ENCODE results near the gene CCNDBP1. TPM values are rescaled to one million over a fixed set of nuclear protein-coding genes. Genes with fewer than 3 reads are reported as not detected.

The CCNDBP1 gene
- total and polyA plus RNA-seq, 2 of the 8 experiments (the other 6 are each of a cell fraction or from before 2014, with no cell fraction given), result 23.4 to 29.0 TPM

- TF ChIP-seq ATF2 (IDR thresholded peaks at IDR 0.05; ENCODE audit: low read length), result no peak
- TF ChIP-seq ASH2L (IDR thresholded peaks at IDR 0.05; ENCODE audit: low read length), result no peak
- no peak for TF ChIP-seq SAP30 (IDR thresholded peaks at IDR 0.05; ENCODE audit: insufficient read depth, insufficient replicate concordance, low read length)
- no peak for TF ChIP-seq CTBP2 (IDR thresholded peaks at IDR 0.05; ENCODE audit: borderline replicate concordance, insufficient read depth, insufficient read length, low read length)
- TF ChIP-seq EP300 (IDR thresholded peaks at IDR 0.05; ENCODE audit: borderline replicate concordance in 1 of 2, low read depth in 2 of 2, low read length in 2 of 2), result no peak
- no peak for TF ChIP-seq NANOG (IDR thresholded peaks at IDR 0.05; ENCODE audit: insufficient read depth, low read depth, low read length, poor library complexity, severe bottlenecking)
- TF ChIP-seq TBP (IDR thresholded peaks at IDR 0.05; ENCODE audit: low read depth, low read length), result no peak
Measured at GRCh38 chr15:43237842-43238470, 52.8 kb downstream of the CCNDBP1 start (continued).

Measured in H1 (cell line).